Loucy (cell line): ENCODE measurements around the gene KANSL1.

Experiments used
- CTCF ChIP-seq: fragments of 200-600 bp; sonication (generic); conservative IDR thresholded peaks from 2 replicates; pipeline ENCODE4 v1.5.1; 2014; ENCODE audit warnings: mild to moderate bottlenecking, antibody characterized with exemption, low read length
- EZH2phosphoT487 ChIP-seq: fragments of 200-600 bp; IDR thresholded peaks from 2 replicates; pipeline ENCODE4 v1.6.1; 2018; ENCODE audit warnings: antibody characterized with exemption, mild to moderate bottlenecking, moderate library complexity, borderline replicate concordance

GRCh38 chr17:46086821-46087220 is 106.4 kb downstream of the KANSL1 start:
- TF ChIP-seq CTCF (no peak), EZH2phosphoT487 (no peak)
